NCI-H1694 treated with DMSO at 0.1 percent for 48 hours (cell line): ENCODE data around the gene CD55.

Experiments used
- DNase-seq: peaks from one replicate; lab custom pipeline; 2025; lab: John Stamatoyannopoulos, UW

The CD55 gene

DNA sequence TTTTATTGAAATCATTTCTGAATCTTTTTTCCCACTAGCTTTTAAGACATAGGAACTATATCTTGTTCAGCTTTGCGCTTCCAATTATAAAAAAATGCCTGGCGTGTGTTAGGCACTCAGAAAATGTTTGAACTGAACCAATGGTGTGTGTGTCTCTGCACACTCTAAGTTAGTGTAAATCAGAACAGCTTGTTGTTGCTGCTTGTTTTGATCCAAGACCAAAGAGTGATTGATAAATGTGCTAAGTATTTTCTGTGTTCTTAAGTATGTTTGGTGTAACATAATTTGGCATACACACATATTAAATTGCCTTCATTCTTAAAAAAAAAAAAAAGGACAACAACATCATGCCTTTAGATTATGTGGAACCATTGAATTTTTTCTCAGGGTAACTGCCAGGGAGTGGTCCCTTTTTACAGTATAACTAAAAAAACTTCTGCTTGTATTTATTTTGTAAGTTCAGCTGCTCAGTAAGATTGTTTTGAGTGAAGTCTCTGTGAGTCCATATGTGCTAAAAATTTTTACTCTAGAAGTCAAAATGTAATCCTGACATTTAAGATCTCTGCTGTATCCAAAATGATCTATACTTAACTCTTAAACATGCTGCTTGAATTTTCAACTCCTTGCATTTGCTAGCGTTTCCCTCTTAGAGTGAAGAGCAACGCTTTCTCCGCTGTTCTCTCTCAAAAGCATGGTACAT lies 8.7 kb downstream of the CD55 start:
- no peak for DNase-seq

DNA sequence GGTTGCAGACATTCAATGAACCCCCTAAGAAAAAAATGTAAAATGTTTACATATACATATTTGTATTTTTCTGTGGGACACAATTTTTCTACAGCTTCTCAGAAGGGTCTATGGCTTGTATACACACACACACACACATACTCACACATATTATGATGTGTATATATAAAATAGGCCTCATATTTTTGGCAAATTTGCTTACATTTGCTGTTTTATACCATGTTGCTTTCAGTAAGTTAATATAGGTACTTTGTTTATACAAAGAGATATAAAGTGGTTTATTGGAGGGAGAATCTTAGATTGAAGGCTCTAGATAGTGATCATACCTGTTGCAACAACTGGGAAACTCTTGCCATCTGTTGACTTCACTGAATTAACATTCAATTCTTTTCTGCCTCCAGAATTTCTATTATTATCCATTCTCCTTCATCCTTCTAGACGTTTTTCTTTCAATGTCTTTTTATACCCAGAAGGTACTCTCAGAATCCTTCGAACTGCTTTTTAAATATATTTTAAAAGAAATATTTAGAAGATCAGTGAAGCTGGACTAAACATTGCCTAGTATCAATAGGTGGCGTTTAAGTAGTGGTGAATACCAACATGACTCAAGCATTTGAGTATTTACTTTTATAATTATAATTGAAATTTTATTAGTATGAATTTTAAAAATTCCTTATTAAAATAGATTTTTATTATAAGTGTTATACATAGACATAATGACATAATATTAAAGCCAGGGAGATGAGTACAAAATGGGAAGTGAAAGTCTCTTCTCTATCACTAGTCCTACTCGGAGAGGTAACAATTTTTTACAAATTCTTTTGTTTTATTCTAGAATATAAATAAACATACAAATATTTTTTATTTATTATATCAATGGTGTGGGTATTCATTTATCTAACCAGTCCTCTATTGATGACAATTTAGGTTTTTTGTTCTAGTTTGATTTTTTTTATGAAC lies 10.2 kb downstream of the CD55 start:
- no peak for DNase-seq

DNA sequence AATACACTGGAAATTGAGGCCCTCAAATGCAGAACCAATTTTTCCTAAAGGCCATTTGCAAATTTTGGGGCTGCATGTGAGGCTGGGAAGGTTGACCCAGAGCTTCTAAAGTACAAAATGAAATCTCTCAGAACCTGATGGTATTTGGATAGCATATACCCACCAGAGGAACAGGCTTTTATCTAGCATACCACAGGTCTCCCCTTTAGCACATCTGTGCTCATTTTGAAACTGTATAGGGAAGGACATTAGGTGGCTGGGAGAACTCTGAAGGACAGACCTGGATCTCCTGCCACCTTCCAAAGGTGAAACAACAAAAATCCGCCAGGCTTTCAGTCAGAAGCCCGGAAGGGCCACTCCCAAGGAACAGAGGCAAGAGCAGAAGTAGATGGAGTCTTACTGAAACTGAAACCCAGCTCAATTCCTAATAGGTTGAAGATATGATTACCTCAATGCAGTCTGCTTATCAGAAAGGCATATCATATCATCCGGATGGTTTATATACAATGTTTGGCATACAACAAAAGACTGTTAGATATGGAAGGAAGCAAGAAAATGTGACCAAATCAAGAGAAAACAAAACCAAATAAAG lies 11.6 kb downstream of the CD55 start:
- no peak for DNase-seq

DNA sequence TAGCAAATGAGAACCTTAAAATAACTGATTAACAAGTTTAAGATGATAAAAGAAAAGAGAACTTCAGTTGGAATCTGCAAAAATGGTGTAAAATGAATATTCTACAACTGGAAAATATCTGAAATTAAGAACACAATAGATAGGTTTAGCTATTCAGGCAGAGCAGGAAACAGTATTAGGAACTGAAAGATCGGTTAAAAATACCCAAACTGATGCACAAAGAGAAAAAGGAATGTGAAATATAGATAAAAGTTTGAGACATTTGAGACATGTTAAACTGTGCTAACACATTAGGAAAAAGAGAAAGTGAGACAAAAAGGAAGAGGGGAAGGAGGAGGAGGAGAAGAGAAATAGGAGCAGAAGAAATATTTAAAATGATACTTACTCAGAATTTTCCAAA lies 12.1 kb downstream of the CD55 start:
- no peak for DNase-seq

DNA sequence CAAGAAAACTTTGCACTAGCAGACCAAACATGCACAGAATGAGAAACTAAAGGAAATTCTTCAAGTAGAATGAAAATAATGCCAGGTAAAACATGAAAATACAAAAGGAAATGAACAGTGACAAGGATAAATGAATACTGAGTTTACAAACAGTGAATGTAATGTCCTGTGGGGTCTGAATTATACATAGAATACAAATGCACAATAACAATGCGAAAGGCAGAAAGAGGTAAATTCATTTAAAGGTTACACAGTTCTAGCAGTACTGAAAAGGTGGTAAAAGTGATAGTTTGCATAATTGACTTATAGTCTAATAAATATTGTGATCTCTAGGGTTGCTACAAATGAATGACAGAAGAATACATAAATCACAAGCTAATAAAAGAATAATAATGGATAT lies 12.9 kb downstream of the CD55 start:
- DNase-seq = no peak

DNA sequence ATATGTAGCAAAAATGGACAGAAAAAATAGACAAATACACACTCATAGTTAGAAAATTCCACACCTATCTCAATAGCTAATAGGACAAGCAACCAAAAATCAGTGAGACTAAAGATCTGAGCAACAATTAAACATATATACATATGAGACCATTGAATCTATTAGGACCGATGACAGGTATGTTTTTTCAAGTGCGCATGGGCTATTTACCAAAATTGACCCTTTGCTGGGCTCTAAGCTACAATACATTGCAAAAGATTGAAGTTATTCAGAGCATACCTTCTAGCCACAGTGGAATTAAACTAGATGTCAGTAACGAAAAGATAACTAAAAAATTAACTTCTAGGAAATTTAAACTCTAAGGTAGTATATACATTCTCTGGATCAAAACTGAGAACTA lies 13.7 kb downstream of the CD55 start:
- no peak for DNase-seq

DNA sequence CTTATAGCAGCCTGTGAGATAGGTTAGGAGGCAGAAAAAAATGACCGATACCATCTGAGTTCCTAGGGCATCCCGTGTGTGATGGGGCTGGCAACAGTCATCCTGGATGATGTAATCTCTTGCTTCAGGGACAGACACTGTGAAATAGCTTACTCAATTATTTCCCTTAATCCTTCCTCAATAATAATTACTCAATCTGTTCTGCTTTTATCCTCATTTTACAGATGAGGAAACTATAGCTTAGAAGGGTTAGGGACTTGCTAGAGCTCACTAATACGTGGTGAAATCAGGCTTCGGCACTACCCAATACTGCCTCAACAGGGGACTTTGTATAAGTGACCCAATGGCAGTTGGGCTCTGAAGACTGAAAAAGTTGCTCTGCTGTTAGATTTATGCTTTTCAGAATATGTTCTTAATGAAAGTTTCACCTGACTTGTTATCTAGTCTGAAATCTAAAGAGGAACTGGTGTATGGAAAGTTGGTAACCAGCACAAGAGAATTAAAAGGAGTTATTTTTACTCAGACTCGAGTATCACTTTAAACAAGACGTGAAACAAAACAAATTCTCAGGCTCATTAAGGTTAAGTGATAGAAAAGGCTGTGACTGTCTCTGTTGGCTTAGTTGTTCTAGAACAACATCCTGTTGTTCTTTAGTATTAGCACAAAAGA lies 14.4 kb downstream of the CD55 start:
- DNase-seq = no peak

DNA sequence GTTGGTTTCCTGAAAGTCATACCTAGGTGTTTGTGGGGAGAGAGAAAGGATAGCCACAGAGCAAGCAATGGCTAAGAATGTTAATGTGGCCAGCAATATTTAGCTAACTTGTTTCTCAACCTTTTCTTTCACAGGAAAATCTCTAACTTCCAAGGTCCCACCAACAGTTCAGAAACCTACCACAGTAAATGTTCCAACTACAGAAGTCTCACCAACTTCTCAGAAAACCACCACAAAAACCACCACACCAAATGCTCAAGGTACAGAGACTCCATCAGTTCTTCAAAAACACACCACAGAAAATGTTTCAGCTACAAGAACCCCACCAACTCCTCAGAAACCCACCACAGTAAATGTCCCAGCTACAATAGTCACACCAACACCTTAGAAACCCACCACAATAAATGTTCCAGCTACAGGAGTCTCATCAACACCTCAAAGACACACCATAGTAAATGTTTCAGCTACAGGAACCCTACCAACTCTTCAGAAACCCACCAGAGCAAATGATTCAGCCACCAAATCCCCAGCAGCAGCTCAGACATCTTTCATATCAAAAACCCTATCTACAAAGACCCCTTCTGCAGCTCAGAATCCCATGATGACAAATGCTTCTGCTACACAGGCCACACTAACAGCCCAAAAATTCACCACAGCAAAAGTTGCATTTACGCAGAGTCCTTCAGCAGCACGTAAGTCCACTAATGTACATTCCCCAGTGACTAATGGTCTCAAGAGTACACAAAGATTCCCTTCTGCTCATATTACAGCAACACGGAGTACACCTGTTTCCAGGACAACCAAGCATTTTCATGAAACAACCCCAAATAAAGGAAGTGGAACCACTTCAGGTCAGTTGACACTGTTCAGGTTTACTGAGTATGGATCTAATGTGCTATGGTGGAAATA lies 15.3 kb downstream of the CD55 start:
- DNase-seq = no peak

DNA sequence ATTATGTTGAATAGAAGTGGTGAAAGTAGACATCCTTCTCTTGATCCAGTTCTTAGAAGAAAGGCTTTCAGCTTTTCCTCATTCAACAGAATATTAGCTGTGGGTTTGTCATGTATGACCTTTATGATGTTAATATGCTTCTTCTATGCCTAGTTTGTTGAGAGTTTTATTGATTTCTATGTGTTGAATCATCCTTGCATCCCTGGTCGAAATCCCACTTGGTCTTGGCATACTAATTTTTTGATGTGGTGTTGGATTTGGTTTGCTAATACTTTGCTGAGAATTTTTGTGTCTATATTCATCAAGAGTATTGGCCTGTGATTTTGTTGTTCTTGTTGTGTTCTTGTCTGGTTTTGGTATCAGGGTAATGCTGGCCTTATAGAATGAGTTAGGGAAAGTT lies 20.9 kb downstream of the CD55 start:
- no peak for DNase-seq

DNA sequence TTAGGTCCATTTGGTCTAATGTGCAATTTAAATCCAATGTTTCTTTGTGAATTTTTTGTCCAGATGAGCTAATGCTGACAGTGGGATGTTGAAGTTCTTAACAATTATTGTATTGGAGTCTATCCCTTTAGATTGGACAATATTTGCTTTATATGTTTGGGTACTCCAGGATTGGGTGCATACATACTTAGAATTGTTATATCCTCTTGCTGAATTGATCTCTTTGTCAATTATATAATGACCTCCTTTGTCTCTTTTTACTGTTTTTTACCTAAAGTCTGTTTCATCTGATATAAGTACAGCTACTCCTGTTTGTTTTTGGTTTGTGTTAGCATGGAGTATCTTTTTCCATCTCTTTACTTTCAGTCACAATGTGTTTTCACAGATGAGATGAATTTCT lies 22.2 kb downstream of the CD55 start:
- DNase-seq = no peak

DNA sequence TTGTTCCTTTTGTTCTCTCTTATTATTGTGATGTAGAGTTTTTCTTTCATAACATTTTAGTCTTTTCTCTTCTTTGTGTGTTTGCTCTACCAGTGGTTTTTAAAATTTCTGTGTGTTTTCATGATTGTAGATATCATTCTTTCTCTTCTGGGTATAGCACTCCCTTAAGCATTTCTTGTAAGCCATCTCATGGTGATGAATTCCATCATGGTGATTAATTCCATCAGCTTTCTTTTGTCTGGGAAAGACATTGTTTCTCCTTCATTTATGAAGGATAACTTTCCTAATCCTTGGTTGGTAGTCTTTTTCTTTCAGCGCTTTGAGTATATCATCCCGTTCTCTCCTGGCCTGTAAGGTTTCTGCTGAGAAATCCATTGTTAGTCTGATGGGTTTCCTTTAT lies 22.7 kb downstream of the CD55 start:
- no peak for DNase-seq

DNA sequence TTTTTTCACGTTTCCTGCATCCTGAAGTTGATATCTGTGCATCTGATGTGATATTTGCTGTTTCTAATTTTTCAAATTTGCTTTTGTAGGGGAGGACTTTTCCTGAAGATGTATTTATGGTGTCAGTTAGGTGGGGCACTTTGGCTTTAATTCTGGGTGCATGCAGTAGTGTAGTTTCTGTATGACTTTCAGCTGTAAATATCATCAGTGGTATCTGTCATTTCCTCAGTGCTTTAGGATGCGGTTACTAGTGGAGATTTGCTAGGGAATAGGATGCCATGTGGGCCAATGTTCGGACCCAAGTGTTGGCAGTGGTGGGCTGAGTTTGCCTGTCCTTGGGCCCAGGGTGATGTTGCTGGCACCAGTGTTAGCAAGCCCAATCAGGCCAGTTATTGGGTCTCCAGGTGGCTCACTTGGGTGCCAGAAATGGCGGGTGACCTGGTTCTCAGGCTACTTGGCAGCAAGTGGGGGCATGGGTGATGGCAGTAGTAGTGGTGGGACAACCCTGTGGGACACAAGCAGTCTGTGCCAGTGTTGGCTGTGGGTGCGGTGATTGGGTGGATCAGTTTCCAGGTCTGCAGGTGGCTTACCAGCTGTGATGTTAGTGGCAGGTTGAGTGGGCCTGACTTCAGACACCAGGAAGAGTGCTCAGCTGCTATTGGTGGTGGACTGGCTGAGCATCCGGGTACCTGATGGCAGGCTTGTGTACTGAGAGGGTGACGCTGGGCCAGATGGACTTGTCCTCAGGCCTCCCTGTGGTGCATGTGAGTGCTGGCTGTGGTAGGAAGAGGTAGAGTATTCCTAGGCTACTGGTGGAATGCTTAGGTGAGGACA lies 24.4 kb downstream of the CD55 start:
- DNase-seq = no peak

DNA sequence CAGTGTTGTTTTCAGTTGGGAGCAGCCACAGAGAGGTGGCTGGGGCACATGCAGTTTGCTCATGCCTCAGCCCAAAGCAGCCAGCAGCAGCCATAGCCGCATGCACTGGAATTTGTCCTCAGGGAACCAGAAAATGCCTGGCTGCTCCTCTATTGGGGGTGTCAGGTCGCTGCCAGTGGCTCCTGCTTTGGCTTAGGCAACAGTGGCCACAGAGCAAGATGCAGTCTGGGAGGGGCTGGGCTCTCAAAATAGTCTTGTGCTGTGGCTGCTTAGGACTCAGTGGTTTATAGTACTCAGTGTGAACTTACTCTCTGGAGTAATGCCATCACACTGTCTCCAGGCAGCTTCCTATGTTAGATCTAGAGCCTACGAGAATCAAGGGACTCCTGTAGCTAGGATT lies 25.0 kb downstream of the CD55 start:
- DNase-seq = no peak

DNA sequence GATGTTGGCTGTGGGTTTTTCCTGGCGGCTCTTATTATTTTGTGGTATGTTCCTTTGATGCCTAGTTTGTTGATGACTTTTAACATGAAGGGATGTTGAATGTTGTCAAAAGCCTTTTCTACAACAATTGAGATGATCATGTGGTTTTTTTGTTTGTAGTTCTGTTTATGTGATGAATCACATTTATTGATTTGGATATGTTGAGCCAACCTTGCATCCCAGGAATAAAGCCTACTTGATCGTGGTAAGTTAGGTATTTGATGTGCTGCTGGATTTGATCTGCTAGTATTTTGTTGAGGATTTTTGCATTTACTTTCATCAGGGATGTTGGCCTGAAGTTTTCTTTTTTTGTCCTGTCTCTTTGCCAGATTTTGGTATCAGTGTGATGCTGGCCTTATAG lies 28.5 kb downstream of the CD55 start:
- no peak for DNase-seq

DNA sequence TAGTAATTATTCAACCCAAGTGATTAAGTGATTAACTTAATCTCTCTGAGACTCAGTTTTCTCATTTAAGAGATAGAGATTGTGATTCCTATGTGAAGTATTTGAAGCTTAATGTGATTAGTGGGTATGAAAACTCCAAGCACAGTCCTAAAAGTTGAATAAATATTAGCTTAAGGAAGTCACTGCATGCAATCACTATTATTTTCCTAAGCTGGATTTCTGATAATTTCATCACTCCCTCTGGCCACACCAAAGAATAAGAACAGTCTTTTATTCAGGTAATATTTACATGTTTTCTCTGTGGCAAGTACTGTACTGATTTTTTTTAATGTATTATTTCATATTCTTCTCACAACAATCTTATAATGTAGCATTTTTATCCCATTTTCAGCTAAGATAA lies 31.1 kb downstream of the CD55 start:
- DNase-seq = no peak

DNA sequence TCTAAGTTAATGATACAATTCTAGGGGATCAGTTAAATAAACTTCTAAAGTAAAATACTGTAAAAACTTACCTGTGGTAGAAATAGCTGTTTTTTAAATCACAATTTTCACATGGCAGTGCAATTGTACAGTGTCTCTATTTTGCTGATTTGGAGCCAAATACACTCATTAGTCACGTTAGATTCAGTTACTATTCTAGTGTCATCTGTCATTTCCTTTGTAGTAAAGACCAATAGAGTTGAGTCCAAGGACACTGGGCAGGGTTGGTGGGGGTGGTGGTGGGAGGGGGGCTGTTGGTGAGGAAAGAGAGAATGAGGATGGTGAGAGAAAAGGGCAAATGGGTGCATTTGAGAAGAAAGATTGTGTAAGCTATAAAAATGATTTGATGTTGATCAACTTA lies 33.6 kb downstream of the CD55 start:
- DNase-seq = no peak

DNA sequence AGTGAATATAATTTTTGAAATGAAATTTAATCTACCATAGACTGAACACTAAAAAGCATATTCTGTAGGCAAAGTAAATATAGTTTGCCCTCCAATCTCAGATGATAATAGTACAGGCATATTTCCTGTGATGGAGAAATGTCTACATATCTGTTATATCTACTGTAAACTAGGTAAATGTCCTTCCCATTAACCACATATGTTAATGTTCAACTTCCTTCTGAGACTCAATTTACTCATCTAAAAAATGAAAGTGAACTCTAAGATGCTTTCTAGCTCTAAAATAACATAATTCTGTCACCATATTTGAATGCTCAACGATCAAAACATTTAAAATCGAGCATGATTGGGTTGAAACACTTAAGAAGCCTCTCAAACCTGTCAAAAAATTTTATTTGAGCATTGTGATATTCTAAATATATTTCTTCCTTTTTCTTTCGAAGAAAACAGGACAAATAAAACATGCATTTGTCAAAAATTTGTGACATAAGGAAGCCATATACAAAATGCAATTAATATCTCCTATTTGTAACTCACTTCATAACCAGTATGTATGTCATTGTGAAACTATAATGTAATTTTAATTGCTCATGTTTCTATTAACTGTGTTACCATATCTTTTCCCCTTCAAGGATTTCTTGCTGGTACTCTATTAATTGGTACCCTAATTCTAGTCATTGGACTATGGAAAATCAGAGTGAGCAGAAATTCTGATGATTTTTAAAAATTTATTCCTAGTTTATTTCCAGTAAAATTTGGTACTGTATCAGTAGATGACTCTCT lies 34.2 kb downstream of the CD55 start:
- no peak for DNase-seq

DNA sequence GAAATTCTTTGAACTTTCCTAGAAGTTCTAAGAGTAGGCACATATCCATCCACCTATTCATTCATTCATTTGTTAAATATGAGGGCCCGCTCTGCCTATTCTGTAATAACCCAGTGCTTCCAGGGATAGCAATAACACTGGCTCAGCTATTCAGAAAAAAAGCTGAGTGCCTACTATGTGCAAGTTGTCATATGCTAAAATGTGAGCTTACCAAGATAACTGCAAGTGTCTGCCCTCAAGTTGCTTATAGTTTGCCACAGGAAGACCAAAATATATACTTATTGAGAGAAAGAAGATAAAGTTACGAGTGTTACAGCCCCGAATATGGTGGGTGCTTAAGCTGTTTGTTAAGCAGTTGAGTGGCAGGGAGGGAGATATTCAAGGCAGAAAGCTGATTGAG lies 39.6 kb downstream of the CD55 start:
- no peak for DNase-seq

DNA sequence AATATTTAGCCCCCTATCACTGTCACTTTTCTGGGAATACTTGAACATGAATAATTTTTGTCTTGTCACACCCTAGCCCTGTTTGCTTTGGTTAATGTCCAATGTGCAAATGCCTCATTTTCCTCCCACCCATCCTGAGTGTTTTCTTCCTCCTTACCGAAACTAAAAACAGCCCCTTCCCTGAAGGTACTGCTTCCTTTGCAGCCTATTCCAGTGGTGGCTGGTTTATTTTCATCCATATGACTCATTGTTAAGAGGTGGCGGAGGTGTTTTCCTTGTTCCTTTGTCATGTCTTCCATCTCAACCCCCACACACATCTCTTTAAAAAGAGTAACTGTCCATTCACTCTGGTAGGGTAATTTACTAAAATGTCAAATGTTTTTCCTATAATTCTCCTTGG lies 40.4 kb downstream of the CD55 start:
- DNase-seq = no peak
